Peyer's patch (tissue), 4 donors: Measurements from ENCODE around the gene RBMS1. TPM values are rescaled to one million over a fixed set of nuclear protein-coding genes. Genes with fewer than 3 reads are reported as not detected.

ENCODE experiments used
- DNase-seq, 3 donors: peaks; one replicate each; pipeline ENCODE4 v3.0.0-alpha.2; 2017 to 2019
- H3K27ac ChIP-seq, 4 donors: fragments of 200-600 bp; sonication (generic); one replicate each; pipeline ENCODE4 v1.5.1; 2016 to 2019
- H3K27me3 ChIP-seq, 2 donors: fragments of 200-600 bp; sonication (generic); one replicate each; pipeline ENCODE4 v1.5.1; 2019
- H3K36me3 ChIP-seq, 3 donors: fragments of 200-600 bp; sonication (generic); one replicate each; pipeline ENCODE4 v1.5.1; 2016 to 2019
- H3K4me1 ChIP-seq, 4 donors: fragments of 200-600 bp; sonication (generic); one replicate each; pipeline ENCODE4 v1.5.1; 2016 to 2019
- H3K4me3 ChIP-seq, 4 donors: fragments of 200-600 bp; sonication (generic); 1 replicate in 3 of 4; 2 replicates in 1 of 4; pipeline ENCODE4 v1.5.1; 2016 to 2019; ENCODE audit warnings: mild to moderate bottlenecking in 1 of 4
- H3K9me3 ChIP-seq, 4 donors: fragments of 200-600 bp; sonication (generic); one replicate each; pipeline ENCODE4 v1.5.1; 2016 to 2019; ENCODE audit warnings: mild to moderate bottlenecking in 1 of 4
- POLR2A ChIP-seq, 2 donors: fragments of 450-650 bp; IDR thresholded peaks; one replicate each; pipeline ENCODE4 v1.5.1; 2017; ENCODE audit warnings: antibody characterized with exemption in 2 of 2, mild to moderate bottlenecking in 2 of 2, moderate library complexity in 2 of 2
- total RNA-seq, 4 donors: library from RNA; depleted of rRNA; stranded (reverse); fragments of >200 nt; gene quantifications; one replicate each; pipeline ENCODE4 v1.1.0, GENCODE V29; 2016
- TF ChIP-seq, protein P1 (sequence below), 6 experiments: fragments of 450-650 bp in 4 of 6; fragments of 200-600 bp in 2 of 6; sonication (generic) in 1 of 6; IDR thresholded peaks; one replicate each; pipeline ENCODE4 v1.5.1; 2017 to 2019; ENCODE audit warnings: antibody characterized with exemption in 6 of 6, mild to moderate bottlenecking in 3 of 6, moderate library complexity in 1 of 6

Gene RBMS1
- total RNA-seq, 4 donors from 2014 or later, result 10.5 to 41.3 (median 18.5) TPM

- H3K27me3 ChIP-seq, result no peaks in the 10 kb centered on the region
- H3K36me3 ChIP-seq, result no peaks in the 10 kb centered on the region
- peaks cover 0 to 48% (median 8%) of the 10 kb centered on the region in 4 donors for H3K4me1 ChIP-seq
- peak overlapping the region in 1 of 4 donors; percentile 36 for H3K27ac ChIP-seq
- no peak for TF ChIP-seq POLR2A (IDR thresholded peaks at IDR 0.05)
- TF ChIP-seq, protein P1, sequence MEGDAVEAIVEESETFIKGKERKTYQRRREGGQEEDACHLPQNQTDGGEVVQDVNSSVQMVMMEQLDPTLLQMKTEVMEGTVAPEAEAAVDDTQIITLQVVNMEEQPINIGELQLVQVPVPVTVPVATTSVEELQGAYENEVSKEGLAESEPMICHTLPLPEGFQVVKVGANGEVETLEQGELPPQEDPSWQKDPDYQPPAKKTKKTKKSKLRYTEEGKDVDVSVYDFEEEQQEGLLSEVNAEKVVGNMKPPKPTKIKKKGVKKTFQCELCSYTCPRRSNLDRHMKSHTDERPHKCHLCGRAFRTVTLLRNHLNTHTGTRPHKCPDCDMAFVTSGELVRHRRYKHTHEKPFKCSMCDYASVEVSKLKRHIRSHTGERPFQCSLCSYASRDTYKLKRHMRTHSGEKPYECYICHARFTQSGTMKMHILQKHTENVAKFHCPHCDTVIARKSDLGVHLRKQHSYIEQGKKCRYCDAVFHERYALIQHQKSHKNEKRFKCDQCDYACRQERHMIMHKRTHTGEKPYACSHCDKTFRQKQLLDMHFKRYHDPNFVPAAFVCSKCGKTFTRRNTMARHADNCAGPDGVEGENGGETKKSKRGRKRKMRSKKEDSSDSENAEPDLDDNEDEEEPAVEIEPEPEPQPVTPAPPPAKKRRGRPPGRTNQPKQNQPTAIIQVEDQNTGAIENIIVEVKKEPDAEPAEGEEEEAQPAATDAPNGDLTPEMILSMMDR (IDR thresholded peaks at IDR 0.05), result no peak
- DNase-seq, result no peak
- no peak overlapping the region for H3K4me3 ChIP-seq
- H3K9me3 ChIP-seq, result no peaks in the 10 kb centered on the region
These were observed 119.9 kb downstream of the RBMS1 start for GRCh38 chr2:160373666-160374065.

GRCh38 chr2:160373263-160373662 is 120.3 kb downstream of the RBMS1 start:
- H3K27ac ChIP-seq, result no peak overlapping the region
- TF ChIP-seq, protein P1 (IDR thresholded peaks at IDR 0.05), result no peak
- TF ChIP-seq POLR2A (IDR thresholded peaks at IDR 0.05), result no peak
- no peaks in the 10 kb centered on the region for H3K27me3 ChIP-seq
- DNase-seq, result no peak
- H3K4me3 ChIP-seq, result no peak overlapping the region
- H3K9me3 ChIP-seq, result no peaks in the 10 kb centered on the region
- peaks cover 0 to 51% (median 8%) of the 10 kb centered on the region in 4 donors for H3K4me1 ChIP-seq
- no peaks in the 10 kb centered on the region for H3K36me3 ChIP-seq

GRCh38 chr2:160372585-160372984 is 121.0 kb downstream of the RBMS1 start:
- peaks cover 0 to 55% (median 10%) of the 10 kb centered on the region in 4 donors for H3K4me1 ChIP-seq
- peak overlapping the region in 1 of 4 donors; percentile 27 for H3K27ac ChIP-seq
- no peaks in the 10 kb centered on the region for H3K27me3 ChIP-seq
- TF ChIP-seq, protein P1 (IDR thresholded peaks at IDR 0.05), result no peak
- TF ChIP-seq POLR2A (IDR thresholded peaks at IDR 0.05), result no peak
- no peaks in the 10 kb centered on the region for H3K9me3 ChIP-seq
- H3K4me3 ChIP-seq, result no peak overlapping the region
- H3K36me3 ChIP-seq, result no peaks in the 10 kb centered on the region
- no peak for DNase-seq

GRCh38 chr2:160372010-160372356 is 121.6 kb downstream of the RBMS1 start:
- H3K9me3 ChIP-seq, result no peaks in the 10 kb centered on the region
- H3K4me1 ChIP-seq, result peaks cover 0 to 53% (median 10%) of the 10 kb centered on the region in 4 donors
- H3K27ac ChIP-seq, result peak overlapping the region in 1 of 4 donors; percentile 27
- H3K4me3 ChIP-seq, result no peak overlapping the region
- no peaks in the 10 kb centered on the region for H3K27me3 ChIP-seq
- no peaks in the 10 kb centered on the region for H3K36me3 ChIP-seq
- TF ChIP-seq POLR2A (IDR thresholded peaks at IDR 0.05), result no peak
- TF ChIP-seq, protein P1 (IDR thresholded peaks at IDR 0.05), result no peak
- no peak for DNase-seq

DNA sequence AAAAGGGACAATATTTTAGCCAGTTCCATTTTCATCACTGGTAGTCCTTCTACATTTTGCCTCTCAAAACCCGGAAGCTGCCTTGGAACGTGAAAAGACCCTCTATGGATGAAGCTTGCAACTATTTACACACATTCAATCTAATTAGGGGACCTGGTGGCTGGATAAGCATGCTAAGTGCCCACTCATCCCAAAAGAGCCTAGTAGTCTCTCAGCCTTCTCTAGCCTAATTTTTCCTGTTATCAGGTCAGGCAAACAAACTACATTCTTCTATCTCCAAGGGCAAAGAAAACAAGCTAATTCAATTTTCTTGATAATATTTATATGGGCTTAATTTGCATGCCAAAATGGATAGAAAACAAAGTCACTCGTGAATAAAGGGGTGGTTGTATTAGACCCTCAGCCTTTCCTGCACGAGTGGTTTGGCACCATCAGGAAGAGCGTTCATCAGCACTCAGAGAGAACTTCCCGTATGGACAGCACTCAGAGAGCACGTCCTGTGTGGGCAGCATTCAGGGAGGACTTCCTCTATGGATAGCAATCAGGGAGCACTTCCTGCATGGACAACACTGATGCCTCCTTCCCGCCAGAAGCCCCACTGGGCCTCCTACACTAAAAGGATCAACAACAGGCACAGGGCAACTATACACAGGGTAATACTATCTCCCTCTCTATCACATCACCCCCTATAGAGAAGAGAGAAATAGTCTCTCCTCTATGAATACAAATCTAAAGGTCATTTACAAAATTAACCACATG is 122.2 kb downstream of the RBMS1 start:
- Histone ChIP-seq H3K9me3 (no peaks in the 10 kb centered on the region), H3K27me3 (no peaks in the 10 kb centered on the region), H3K36me3 (no peaks in the 10 kb centered on the region), H3K27ac (peak overlapping the region in 1 of 4 donors; percentile 34), H3K4me1 (peaks cover 0 to 53% (median 8%) of the 10 kb centered on the region in 4 donors), H3K4me3 (no peak overlapping the region)
- no peak for DNase-seq
- TF ChIP-seq POLR2A (IDR thresholded peaks at IDR 0.05), result no peak
- TF ChIP-seq, protein P1 (IDR thresholded peaks at IDR 0.05), result no peak
